ENCODE results near the gene SLK.

Gene SLK

GRCh38 chr10:103990531-103990930 is 23.6 kb downstream of the SLK start:
- DNase-seq (ENCODE audit: low read depth) = no peak

GRCh38 chr10:103991393-103992128 is 24.6 kb downstream of the SLK start:
- no peak for DNase-seq (ENCODE audit: low read depth)

- DNase-seq (ENCODE audit: low read depth) = no peak
Observed at GRCh38 chr10:103995134-103995533, 28.2 kb downstream of the SLK start.

- no peak for DNase-seq (ENCODE audit: low read depth)
Observed at GRCh38 chr10:103998805-103999204, 31.9 kb downstream of the SLK start.

DNA sequence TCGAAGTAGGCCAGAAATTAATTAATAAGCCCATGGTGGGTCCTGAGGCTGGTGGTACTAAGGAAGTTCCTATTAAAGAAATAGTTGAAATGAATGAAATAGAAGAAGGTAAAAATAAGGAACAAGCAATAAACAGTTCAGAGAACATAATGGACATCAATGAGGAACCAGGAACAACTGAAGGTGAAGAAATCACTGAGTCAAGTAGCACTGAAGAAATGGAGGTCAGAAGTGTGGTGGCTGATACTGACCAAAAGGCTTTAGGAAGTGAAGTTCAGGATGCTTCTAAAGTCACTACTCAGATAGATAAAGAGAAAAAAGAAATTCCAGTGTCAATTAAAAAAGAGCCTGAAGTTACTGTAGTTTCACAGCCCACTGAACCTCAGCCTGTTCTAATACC is 36.0 kb downstream of the SLK start:
- DNase-seq (ENCODE audit: low read depth) = no peak

DNA sequence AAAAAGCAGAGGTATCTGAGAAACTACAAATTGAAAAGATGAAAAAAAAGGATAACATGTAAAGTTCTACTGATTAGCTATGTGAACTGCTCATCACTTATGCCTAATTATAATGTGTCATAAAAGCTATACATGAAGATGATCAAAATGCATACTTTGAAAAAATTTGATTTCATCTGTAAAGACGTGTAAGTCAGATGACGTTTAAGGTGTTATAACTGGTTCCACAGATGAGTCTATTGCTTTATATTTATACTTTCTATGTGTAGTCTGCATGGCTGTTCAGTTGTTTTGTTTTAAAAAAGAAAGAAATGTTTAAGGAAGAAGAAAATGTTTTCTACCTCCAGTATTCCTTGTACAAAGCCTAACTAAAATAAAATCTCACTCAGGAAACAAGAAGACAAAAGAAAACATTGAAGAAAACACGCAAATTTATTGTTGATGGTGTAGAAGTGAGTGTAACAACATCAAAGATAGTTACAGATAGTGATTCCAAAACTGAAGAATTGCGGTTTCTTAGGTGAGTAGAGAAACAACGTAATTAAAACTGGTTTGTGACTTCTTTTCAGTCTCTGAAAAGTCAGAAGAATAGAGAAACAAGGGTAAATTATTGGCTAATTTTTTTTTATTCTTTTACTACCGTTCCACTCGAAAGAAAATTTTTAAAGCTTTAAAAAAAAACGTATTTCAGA is 38.4 kb downstream of the SLK start:
- no peak for DNase-seq (ENCODE audit: low read depth)

DNA sequence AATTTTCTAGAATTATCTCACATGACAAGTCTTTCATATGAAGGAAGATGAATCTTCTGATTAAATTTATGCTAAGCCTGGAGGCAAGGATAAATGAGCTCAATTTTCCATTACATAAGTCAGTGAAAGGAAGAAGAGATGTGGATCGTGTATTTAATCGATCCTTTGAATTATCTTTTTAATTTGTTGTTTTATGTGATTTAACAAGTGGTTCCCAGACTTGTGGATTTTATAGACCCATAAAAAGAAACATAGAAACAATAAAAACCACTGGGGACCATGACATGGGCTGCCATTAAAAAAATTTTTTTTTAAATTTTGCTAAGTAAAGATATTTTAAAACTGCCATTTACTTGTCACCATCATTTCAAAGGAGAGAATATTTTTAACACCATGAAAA is 45.0 kb downstream of the SLK start:
- no peak for DNase-seq (ENCODE audit: low read depth)

DNA sequence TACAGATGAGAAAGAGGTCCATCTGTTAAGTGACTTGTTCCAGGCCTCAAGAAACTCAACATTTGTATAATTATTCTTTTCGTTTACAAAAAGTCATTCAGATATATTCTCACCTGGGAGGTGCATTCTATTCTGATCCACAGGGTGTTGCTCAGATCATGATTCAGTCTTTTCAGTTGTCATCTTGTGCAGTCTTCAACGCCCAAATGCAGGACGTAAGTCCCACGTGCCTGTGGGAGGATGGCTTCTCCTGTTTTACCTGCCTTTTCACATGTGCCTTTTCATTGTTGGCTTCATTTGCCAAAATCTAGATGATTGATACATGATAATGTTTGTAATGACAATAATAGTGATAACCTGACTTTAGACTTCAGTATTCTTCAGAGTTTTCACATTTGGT is 46.5 kb downstream of the SLK start:
- no peak for DNase-seq (ENCODE audit: low read depth)

DNA sequence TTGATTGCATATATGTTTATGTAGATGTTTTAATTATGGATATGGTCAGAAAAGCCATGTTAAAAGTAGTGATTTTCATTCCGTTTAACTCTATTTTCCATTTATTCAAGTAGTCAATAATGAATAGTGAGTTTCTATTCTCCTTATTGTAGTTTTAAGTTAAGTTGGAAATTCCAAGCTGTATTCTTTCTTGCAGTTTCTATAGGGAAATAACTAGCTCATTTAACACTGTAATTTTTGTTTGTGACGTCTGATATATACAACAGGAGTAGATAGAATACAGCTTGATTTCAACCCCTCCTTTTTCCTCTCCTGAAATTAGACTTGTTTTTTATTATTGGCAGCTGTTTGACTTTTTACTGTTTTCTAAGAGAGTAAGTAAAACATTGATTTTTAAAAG is 47.2 kb downstream of the SLK start:
- DNase-seq (ENCODE audit: low read depth) = no peak

DNA sequence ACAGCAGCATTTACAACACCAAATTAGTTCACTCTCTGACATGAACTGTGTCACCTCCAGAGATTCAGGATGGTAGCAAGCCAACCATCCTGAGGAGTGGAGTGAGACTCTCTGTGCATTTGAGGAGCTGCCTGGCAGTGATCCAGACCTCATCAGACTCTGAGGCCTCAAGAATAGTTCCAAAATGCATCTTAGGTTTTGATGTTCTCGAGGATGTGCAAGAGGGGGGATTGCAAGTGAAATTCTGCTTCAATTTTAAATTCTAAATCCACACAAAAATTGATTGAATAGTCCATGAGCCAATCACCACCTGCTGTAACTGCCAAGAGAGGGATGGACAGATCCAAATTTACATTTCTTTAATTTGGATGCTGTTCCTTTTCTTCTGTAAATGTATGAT is 49.7 kb downstream of the SLK start:
- no peak for DNase-seq (ENCODE audit: low read depth)

GRCh38 chr10:104018471-104018870 is 51.5 kb downstream of the SLK start:
- DNase-seq (ENCODE audit: low read depth) = no peak

- DNase-seq (ENCODE audit: low read depth) = no peak
Observed at GRCh38 chr10:104020020-104020419, 53.1 kb downstream of the SLK start.

GRCh38 chr10:104021246-104021645 is 54.3 kb downstream of the SLK start:
- no peak for DNase-seq (ENCODE audit: low read depth)

DNA sequence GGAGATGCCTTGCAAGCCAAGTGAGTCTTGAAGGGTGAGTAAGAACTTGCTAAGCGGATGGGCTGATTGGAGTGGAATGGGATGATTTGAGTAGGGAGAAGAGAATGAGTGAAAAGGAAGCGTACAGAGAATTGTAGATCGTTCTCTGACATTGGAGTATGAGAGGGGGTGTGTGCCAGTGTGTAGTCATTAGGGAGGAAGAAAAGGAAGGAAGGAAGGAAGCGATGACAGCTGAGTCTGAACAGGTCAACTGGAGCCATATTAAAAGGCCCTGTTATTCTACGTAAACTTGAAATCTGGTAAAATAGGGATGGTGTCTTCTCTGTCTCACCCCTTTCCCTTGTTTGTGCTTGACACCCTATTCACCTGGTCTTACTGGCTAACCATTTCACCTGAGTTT is 55.1 kb downstream of the SLK start:
- DNase-seq (ENCODE audit: low read depth) = no peak

GRCh38 chr10:104025524-104025923 is 58.6 kb downstream of the SLK start:
- DNase-seq (ENCODE audit: low read depth) = no peak

- no peak for DNase-seq (ENCODE audit: low read depth)
Observed at GRCh38 chr10:104026762-104027161, 59.8 kb downstream of the SLK start.

DNA sequence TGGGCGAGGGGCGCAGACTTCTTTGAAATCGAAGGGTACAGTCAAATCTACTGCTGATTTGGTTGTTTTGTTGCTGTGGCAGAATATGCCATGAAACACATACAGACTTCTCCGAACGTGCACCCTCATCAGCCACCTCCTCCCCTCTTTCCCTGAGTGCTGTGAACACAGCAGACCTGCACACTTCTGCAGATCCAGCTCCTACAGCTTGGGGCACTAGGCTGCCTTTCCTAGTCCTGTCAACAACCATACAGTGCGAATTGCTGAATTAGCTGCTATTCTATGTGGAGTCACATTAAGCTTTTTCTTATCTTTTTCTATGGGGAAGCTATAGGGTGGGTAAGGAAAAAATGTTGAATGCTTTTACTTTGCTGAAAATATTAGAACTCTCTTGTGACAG is 61.2 kb downstream of the SLK start:
- no peak for DNase-seq (ENCODE audit: low read depth)

DNA sequence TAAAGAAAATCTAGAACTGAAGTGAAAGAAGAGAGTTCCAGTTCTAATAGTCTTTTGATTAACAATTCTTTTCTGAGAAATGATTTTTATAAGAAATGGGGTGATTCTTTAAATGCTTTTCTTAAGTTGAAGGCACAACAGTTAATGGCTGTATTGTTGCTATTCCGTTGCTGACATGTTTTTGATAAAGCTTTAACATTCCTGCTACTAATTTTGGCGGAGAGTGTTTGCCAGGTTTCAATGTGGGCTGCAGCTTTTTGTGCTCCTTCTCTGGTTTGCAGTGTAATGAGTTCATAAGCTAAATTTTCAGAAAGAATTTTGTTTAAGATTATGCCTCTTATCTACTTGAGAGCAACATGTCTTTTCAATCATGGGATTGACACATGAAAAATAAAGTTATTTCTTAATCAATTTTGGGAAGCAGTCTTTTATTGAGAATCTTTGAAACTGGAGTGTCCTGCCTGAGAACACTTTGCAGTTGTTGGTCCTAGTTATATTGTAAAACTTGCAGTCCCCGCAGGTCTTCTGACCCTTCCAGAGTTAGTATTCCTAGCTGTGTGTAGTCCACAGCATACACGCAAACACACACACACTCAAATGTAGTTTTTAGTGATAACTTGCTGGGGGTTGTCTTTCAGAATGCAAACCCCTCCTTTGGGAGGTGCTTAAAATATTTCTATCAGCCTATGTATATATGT is 62.0 kb downstream of the SLK start:
- no peak for DNase-seq (ENCODE audit: low read depth)

DNA sequence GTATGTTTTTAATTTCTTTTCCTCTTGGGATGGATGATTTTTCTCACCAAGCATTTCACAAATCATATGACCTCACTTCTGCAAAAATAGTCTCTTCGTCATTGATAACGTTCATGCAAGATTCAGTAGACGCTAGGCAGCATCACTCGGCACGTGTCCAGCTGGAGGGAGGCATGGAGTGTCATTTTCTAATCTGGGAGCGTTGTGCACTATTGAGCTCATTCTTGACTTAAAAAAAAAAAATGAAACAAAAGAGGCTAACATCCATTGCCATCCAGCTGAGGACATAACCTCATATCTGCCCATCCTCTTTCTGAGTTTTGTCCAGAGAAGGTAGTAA is 62.6 kb downstream of the SLK start:
- DNase-seq (ENCODE audit: low read depth) = no peak

DNA sequence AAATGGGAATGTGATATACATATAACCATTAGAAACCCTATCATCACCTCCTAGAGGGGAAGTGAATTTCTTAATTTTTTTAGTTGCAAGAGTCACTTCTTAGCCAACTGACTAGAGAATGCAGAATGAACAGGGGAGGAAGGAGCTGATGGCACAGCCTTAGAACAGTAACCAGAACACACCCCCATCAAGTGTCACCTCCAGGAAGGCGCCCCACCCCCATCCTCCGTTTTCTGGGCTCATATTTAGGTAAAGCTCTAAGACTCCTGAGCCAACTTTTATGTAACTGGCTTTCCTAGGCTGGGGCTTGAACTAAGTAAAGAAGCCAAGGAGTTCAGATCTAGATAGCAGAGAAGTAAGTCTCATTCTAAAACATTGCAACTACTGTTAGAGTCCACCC is 64.7 kb downstream of the SLK start:
- DNase-seq (ENCODE audit: low read depth) = no peak

DNA sequence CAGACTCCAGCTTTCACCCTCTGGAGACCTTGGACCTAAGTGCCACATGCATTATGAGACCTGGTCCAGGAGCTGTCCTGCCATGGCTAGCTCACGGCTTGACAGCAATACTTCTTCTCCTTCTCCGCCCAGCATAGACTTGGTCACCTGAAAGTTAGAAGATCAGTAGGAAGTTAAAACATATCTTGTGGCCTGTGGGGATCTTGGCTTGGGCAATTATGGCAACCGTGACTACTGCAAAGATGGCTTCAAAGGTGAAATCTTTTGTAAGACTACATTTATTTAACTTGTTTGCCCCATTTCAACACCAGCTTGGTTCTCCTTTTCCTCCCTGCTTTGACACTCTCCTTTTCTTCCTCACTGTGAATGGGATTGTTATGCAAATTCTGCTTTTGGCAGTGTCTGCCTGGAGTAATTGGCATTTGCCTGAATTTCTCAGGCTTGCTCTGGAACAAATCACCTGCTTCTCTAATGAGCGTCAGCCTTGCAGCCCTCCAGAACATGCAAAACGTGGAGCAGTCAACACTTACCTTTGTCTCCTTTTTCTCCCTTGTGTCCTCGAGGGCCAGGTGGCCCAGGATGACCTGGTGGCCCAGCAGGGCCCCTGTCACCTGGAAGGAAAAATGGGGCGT is 65.3 kb downstream of the SLK start:
- no peak for DNase-seq (ENCODE audit: low read depth)

DNA sequence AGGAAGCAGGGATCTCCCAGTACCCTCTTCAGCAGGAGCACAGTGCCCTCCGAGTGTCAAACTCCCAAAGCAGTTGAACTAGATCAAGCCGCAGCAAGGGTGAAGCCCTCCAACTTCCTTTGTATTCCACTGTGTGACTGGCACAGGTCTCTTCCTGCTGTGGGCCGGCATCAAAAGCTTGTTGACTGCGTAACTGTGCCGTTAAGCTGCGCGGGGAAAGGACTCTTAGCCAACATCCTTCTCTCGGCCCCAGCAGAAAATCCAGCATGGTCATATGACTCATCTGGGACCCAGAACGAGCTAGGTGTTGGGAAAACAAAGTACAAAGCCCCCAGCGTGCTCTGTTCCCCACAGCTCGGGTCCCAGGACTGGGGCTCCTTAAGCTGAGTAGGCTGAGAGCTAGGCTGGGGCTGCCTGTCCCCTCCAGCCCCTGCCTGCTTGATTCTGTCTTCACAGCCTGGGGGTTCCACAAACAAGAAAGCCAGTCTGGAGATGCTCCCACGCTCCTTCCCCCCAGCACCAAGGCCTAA is 66.5 kb downstream of the SLK start:
- DNase-seq (ENCODE audit: low read depth) = no peak

GRCh38 chr10:104033966-104034365 is 67.0 kb downstream of the SLK start:
- DNase-seq (ENCODE audit: low read depth) = no peak

All from stimulated activated CD8-positive, alpha-beta memory T cell treated with anti-CD3 and anti-CD28 coated beads, Interleukin-15, amount 100 ng/mL, for 24 hours (primary cell).